Epithelial cell of esophagus (primary cell): Measurements from ENCODE around the gene CFAP300.

Source experiments
- DNase-seq: peaks from one replicate; pipeline ENCODE4 v3.0.0; 2010; ENCODE audit warnings: low read depth
- H3K4me3 ChIP-seq: 2 replicates; pipeline ENCODE4 v1.5.1; 2011; ENCODE audit warnings: mild to moderate bottlenecking, low read length, control low read depth
- TF ChIP-seq, protein P1 (sequence below): IDR thresholded peaks from 2 replicates; pipeline ENCODE4 v1.5.1; 2011; ENCODE audit warnings: low read depth, mild to moderate bottlenecking, low read length, control low read depth, inconsistent platforms; ENCODE audit not compliant: insufficient read depth; ENCODE audit errors: missing control alignments

CFAP300 gene

DNA sequence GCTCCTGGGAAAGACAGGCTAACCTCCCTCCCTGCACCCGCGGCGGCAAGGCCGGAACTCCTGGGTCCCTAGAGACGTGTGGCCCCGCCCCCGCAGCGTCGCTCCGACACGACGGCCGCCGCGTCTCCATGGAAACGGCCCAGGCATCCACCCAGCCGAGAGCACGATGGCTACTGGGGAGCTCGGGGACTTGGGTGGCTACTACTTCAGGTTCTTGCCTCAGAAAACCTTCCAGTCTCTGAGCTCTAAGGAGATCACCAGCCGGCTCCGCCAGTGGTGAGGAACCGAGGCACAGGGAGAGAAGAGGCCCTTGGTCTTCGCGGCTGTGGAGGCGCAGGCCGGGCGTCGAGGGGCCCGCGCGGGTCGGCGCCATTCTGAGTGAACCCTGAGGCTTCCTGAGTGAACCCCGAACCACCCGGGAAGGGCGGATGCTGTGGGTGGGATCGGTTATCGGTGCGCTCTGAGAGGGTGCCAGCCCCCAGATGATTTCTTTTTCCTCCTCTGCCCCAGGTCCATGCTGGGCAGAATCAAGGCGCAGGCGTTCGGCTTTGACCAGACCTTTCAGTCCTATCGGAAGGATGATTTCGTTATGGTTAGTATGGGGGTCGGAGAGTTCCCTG, at the start of gene CFAP300:
Gene CFAP300 (plus strand): TSS at position 133 of the 620 bp plus-strand sequence. CDS start 34 bp downstream, at position 167.
- TF ChIP-seq, protein P1, sequence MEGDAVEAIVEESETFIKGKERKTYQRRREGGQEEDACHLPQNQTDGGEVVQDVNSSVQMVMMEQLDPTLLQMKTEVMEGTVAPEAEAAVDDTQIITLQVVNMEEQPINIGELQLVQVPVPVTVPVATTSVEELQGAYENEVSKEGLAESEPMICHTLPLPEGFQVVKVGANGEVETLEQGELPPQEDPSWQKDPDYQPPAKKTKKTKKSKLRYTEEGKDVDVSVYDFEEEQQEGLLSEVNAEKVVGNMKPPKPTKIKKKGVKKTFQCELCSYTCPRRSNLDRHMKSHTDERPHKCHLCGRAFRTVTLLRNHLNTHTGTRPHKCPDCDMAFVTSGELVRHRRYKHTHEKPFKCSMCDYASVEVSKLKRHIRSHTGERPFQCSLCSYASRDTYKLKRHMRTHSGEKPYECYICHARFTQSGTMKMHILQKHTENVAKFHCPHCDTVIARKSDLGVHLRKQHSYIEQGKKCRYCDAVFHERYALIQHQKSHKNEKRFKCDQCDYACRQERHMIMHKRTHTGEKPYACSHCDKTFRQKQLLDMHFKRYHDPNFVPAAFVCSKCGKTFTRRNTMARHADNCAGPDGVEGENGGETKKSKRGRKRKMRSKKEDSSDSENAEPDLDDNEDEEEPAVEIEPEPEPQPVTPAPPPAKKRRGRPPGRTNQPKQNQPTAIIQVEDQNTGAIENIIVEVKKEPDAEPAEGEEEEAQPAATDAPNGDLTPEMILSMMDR = no peak
- DNase-seq = peak; percentile 62
- H3K4me3 ChIP-seq = peak within 1 kb of the TSS; percentile 65

DNA sequence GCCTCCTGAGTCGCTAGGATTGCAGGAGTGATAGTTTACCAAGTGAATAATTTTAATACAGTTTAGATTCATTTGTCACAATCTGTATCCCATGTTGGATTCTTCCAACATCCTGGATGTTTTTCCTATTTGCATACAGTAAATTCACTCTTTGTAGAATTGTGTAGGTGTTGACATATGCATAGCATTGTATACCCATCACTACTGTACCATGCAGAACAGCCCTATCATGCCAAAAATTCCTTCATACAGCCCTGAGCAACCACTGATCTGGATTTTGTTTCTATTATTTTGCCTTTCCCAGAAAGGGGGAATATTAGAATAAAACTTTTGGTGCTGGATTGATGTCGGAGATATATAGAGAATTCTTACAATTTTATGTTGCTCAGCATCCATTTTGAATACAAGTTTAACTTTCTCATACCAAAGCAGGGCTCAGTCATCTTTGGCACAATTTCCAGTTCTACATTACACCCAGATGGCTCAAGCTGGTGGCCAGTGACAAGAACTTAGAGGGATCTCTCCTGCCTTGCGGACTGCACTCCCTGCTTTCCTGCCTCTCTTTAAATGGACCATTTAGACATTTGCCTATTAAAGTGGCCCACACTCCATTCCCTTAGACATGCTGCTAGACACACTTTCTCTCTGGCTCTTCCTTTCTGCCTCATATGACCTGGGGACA, 45.4 kb upstream of the CFAP300 start:
- no peak for DNase-seq
- H3K4me3 ChIP-seq = no peak overlapping the region

DNA sequence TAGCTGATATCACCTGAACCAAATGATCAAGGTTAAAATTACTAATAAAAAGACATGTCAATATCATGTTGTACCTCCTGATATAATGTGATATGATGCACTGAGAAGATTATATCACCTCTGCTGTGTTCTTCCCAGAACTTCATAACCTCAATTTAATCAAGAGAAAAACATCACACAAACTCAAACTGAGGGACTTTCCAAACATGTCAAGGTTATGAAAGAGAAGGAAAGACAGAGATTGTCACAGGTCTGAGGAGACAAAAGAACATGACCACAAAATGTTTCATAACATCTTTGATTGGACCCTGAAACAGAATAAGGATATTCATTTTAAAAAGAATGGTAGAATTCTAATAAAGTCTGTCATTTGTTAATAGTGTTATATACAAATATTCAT, 43.0 kb upstream of the CFAP300 start:
- no peak for DNase-seq
- TF ChIP-seq, protein P1 = no peak
- no peak overlapping the region for H3K4me3 ChIP-seq

More for the DNA sequence above, 45.4 kb upstream of the CFAP300 start:
- TF ChIP-seq, protein P1 = no peak

DNA sequence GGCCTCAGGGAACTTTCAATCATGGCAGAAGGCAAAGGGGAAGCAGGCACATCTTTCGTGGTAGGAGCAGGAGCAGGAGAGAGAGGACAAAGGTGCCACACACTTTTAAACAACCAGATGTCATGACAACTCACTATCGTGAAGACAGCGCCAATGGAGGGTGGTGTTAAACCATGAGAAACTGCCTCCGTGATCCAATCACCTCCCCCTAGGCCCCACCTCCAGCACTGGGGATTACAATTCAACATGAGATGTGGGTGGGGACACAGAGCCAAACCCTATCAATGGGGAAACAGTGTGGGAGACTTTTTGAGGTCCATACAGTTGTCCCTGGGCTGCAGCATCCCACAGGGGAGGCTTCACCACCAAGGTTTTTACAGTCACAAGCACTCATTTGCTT, 41.9 kb upstream of the CFAP300 start:
- TF ChIP-seq, protein P1 = no peak
- no peak overlapping the region for H3K4me3 ChIP-seq
- DNase-seq = no peak

DNA sequence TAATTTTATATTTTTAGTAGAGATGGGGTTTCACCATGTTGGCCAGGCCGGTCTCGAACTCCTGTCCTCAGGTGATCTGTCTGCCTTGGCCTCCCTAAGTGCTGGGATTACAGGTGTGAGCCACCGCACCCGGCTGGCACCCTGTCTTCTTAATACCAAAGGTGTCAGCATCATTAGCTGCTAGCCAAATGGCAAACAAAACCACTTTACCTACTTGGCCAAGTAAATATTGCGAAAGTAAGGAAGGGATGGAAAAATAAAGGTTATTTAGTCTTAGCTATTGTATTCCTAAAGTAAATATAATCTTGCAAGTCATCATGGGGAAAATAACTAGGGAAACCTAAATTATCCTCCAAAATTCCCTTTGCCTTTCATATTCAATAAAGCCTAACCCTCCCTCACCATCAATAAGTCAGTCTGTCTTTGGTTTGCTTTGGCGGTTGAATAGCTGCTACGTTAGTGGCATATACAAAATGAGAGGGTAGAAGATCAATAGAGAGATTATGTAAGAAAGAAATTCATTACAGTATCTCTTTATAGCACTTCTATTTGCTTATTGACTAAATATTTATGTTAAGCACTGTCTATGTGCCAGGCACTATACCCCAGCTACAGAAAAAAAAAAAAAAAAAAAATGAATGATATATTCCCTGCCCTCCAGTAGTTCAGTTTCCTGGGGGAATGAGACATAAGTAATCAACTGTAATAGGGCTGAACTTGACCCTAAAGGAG, 40.2 kb upstream of the CFAP300 start:
- TF ChIP-seq, protein P1 = no peak
- DNase-seq = peak; percentile 47
- H3K4me3 ChIP-seq = no peak overlapping the region

DNA sequence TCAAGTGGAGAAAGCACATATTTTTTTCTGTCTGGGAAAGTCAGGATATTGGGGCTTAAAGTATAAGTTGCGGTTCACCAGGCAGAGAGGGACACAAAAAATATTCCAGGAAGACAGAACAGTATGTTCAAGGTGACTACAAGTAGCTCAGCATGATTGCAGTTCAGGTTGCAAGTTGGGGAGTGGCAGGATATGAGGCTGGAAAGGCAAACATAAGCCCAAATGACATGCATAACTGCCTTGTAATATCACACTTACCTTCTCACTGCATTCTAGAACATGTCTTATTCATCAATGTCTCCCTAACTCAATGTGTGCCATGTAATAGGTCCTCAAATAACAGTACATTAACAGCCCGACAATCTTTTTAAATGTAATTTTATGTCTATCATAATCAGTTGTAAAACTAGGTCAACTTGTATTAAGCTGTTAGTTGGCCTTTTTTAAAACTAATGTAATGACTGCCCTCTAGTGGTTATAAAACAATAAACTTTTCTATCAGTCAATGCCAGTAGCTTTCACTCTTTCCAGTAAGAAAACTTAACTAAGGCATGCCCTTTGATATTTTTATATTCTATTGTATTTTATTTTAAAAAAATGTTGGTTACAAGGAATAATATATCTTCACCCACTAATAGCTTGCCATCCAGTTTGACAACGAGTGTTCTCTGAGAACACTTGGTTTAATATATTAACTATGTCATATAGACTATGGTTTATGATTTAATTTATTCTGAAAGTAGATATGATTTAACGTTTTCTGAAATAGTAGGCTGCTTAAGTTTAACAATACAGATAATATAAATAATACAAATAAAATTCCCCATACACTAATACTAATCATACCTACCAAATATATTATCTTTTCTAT, 39.4 kb upstream of the CFAP300 start:
- peak; percentile 90 for DNase-seq
- TF ChIP-seq, protein P1 = peak; percentile 25
- H3K4me3 ChIP-seq = no peak overlapping the region
